ENCODE measurements around the gene RNF32. TPM values are rescaled to one million over a fixed set of nuclear protein-coding genes. Genes with fewer than 3 reads are reported as not detected.
A peak's percentile ranks its signal among the peaks of the same experiment; 100 is the strongest.

The RNF32 gene
- total RNA-seq, 4 donors from 2014 or later: 1.1 to 3.0 (median 2.0) TPM

GRCh38 chr7:156676263-156676662, 35.7 kb downstream of the RNF32 start:
- TF ChIP-seq, protein P1, sequence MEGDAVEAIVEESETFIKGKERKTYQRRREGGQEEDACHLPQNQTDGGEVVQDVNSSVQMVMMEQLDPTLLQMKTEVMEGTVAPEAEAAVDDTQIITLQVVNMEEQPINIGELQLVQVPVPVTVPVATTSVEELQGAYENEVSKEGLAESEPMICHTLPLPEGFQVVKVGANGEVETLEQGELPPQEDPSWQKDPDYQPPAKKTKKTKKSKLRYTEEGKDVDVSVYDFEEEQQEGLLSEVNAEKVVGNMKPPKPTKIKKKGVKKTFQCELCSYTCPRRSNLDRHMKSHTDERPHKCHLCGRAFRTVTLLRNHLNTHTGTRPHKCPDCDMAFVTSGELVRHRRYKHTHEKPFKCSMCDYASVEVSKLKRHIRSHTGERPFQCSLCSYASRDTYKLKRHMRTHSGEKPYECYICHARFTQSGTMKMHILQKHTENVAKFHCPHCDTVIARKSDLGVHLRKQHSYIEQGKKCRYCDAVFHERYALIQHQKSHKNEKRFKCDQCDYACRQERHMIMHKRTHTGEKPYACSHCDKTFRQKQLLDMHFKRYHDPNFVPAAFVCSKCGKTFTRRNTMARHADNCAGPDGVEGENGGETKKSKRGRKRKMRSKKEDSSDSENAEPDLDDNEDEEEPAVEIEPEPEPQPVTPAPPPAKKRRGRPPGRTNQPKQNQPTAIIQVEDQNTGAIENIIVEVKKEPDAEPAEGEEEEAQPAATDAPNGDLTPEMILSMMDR (IDR thresholded peaks at IDR 0.05): no peak
- TF ChIP-seq POLR2AphosphoS5 (IDR thresholded peaks at IDR 0.05) (no peak), POLR2A (IDR thresholded peaks at IDR 0.05) (no peak), EP300 (IDR thresholded peaks at IDR 0.05; ENCODE audit: low read depth) (no peak)

GRCh38 chr7:156677374-156678054, 36.9 kb downstream of the RNF32 start:
- no peak for DNase-seq
- in situ Hi-C loops (cut with MboI; ENCODE audit: low pct_ligation_motif_present in 1 of 4, low pct_unique_long_range_greater_than_20kb in 1 of 4, low sequenced_read_pairs in 3 of 4) (no loop called here), intact Hi-C loops (cut with DNase I; ENCODE audit: low total_unique reads) (no loop called here)
- H3K27ac ChIP-seq: no peak overlapping the region
- H3K9me3 ChIP-seq: no peaks in the 10 kb centered on the region
- no peak for TF ChIP-seq POLR2AphosphoS5 (IDR thresholded peaks at IDR 0.05)
- no peak for TF ChIP-seq EP300 (IDR thresholded peaks at IDR 0.05; ENCODE audit: low read depth)
- TF ChIP-seq, protein P1 (IDR thresholded peaks at IDR 0.05): no peak
- no peak for TF ChIP-seq POLR2A (IDR thresholded peaks at IDR 0.05)
- 95 to 98% methylated on average over 5 to 9 of the region's 9 CpGs for WGBS, 2 donors (ENCODE audit: low coverage in 1 of 2)
- H3K4me1 ChIP-seq: no peaks in the 10 kb centered on the region
- H3K36me3 ChIP-seq: peaks cover 0 to 18% (median 0%) of the 10 kb centered on the region in 4 donors
- H3K27me3 ChIP-seq: no peaks in the 10 kb centered on the region
- H3K4me3 ChIP-seq: no peak overlapping the region

More at GRCh38 chr7:156676263-156676662, 35.7 kb downstream of the RNF32 start:
- Histone ChIP-seq H3K27me3 (no peaks in the 10 kb centered on the region), H3K27ac (no peak overlapping the region), H3K9me3 (no peaks in the 10 kb centered on the region), H3K4me1 (no peaks in the 10 kb centered on the region), H3K4me3 (no peak overlapping the region), H3K36me3 (peaks cover 0 to 14% (median 0%) of the 10 kb centered on the region in 4 donors)
- in situ Hi-C loops (cut with MboI; ENCODE audit: low pct_ligation_motif_present in 1 of 4, low pct_unique_long_range_greater_than_20kb in 1 of 4, low sequenced_read_pairs in 3 of 4): no loop called here
- no peak for DNase-seq
- intact Hi-C loops (cut with DNase I; ENCODE audit: low total_unique reads): no loop called here
- 96% methylated on average over 19 of the region's 19 CpGs; no CpG with 5 or more reads in 1 of the 2 donors for WGBS, 2 donors (ENCODE audit: low coverage in 1 of 2)

GRCh38 chr7:156680281-156680680, 39.7 kb downstream of the RNF32 start:
- WGBS, 2 donors (ENCODE audit: low coverage in 1 of 2): 66 to 80% methylated on average over 1 of the region's 1 CpG
- TF ChIP-seq, protein P1 (IDR thresholded peaks at IDR 0.05): no peak
- no peak for TF ChIP-seq POLR2A (IDR thresholded peaks at IDR 0.05)
- no peak for TF ChIP-seq EP300 (IDR thresholded peaks at IDR 0.05; ENCODE audit: low read depth)
- peak in 1 of 3 donors; percentile 21 for TF ChIP-seq POLR2AphosphoS5 (IDR thresholded peaks at IDR 0.05)

DNA sequence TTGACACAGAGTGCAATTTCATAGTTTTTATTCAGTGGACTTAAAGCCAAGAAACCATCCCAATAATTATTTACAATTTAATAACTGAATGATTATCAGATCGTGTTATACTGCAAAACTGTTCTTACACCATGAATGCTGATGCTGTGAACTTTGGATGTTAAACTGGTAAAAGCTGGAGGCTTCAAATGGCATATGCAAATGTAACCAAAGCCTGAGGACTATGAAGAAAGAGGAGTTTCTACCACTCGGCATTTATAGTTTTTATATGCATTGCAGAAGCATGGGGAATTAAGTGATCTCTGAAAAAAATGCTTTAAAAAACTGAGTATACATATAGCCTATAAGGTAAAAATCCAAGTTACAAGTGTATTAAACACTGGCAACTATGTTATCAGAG, 42.4 kb downstream of the RNF32 start:
- H3K4me3 ChIP-seq: no peak overlapping the region
- no peaks in the 10 kb centered on the region for H3K4me1 ChIP-seq
- no peaks in the 10 kb centered on the region for H3K9me3 ChIP-seq
- no peak for TF ChIP-seq EP300 (IDR thresholded peaks at IDR 0.05; ENCODE audit: low read depth)
- TF ChIP-seq POLR2AphosphoS5 (IDR thresholded peaks at IDR 0.05): no peak
- TF ChIP-seq, protein P1 (IDR thresholded peaks at IDR 0.05): no peak
- TF ChIP-seq POLR2A (IDR thresholded peaks at IDR 0.05): no peak
- no peak for DNase-seq
- intact Hi-C loops (cut with DNase I; ENCODE audit: low total_unique reads): no loop called here
- H3K27ac ChIP-seq: no peak overlapping the region
- H3K27me3 ChIP-seq: no peaks in the 10 kb centered on the region
- 84 to 100% methylated on average over 1 to 2 of the region's 2 CpGs for WGBS, 2 donors (ENCODE audit: low coverage in 1 of 2)
- H3K36me3 ChIP-seq: peaks cover 0 to 4% (median 0%) of the 10 kb centered on the region in 4 donors
- in situ Hi-C loops (cut with MboI; ENCODE audit: low pct_ligation_motif_present in 1 of 4, low pct_unique_long_range_greater_than_20kb in 1 of 4, low sequenced_read_pairs in 3 of 4): no loop called here

More at GRCh38 chr7:156680281-156680680, 39.7 kb downstream of the RNF32 start:
- Histone ChIP-seq H3K4me1 (no peaks in the 10 kb centered on the region), H3K27me3 (no peaks in the 10 kb centered on the region), H3K9me3 (no peaks in the 10 kb centered on the region), H3K4me3 (no peak overlapping the region), H3K36me3 (peaks cover 0 to 15% (median 0%) of the 10 kb centered on the region in 4 donors), H3K27ac (no peak overlapping the region)
- in situ Hi-C loops (cut with MboI; ENCODE audit: low pct_ligation_motif_present in 1 of 4, low pct_unique_long_range_greater_than_20kb in 1 of 4, low sequenced_read_pairs in 3 of 4): no loop called here
- intact Hi-C loops (cut with DNase I; ENCODE audit: low total_unique reads): no loop called here
- DNase-seq: no peak
